Central memory CD8-positive, alpha-beta T cell (primary cell): ENCODE results near the gene MRTFA.

Source experiments
- ATAC-seq: fragments of 150-1000 bp; cut with Tn5 transposase; replicated peaks from 2 replicates; pipeline ENCODE4 v1.10.0; 2022; ENCODE audit warnings: mild to moderate bottlenecking, moderate FRiP score, moderate number of reproducible peaks; ENCODE audit not compliant: poor library complexity, severe bottlenecking; ENCODE audit errors: extremely low read depth
- DNase-seq, 2 donors: peaks; one replicate each; pipeline ENCODE4 v3.0.0; 2021; ENCODE audit warnings: low spot score in 2 of 2
- H3K27ac Mint-ChIP-seq: one replicate; pipeline ENCODE4 v1.8.0; 2022; ENCODE audit warnings: low read depth, mild to moderate bottlenecking, moderate library complexity, mixed read lengths
- H3K27me3 Mint-ChIP-seq: one replicate; pipeline ENCODE4 v1.8.0; 2022; ENCODE audit warnings: mixed read lengths
- H3K36me3 Mint-ChIP-seq: one replicate; pipeline ENCODE4 v1.8.0; 2022; ENCODE audit warnings: mild to moderate bottlenecking, moderate library complexity, mixed read lengths; ENCODE audit not compliant: insufficient read depth
- H3K4me1 Mint-ChIP-seq: one replicate; pipeline ENCODE4 v1.8.0; 2022; ENCODE audit warnings: mixed read lengths
- H3K4me3 Mint-ChIP-seq: one replicate; pipeline ENCODE4 v1.8.0; 2022; ENCODE audit warnings: mild to moderate bottlenecking, moderate library complexity, mixed read lengths
- H3K9me3 Mint-ChIP-seq: one replicate; pipeline ENCODE4 v1.8.0; 2022; ENCODE audit warnings: mixed read lengths

MRTFA gene

DNA sequence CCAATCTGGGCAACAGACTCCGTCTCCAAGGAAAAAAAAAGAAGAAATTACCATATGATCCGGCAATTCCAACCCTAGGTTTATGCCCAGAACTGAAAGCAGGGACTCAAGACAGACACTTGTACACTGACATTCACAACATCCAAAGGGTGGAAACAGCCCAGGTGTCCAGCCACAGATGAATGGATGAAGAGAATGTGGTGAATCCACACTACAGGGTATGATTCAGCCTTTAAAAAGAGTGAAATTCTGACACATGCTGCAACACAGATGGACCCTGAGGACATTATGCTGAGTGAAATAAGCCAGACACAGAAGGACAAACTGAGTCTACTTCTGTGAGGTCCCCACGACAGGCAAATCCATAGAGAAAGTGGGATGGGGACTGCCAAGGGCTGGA, 222.2 kb downstream of the MRTFA start:
- DNase-seq, result no peak
- no peaks in the 10 kb centered on the region for H3K27me3 Mint-ChIP-seq
- peaks cover 29% of the 10 kb centered on the region for H3K36me3 Mint-ChIP-seq
- ATAC-seq, result no peak
- H3K4me1 Mint-ChIP-seq, result peaks cover 36% of the 10 kb centered on the region
- peak overlapping the region; percentile 89 for H3K27ac Mint-ChIP-seq
- no peak overlapping the region for H3K4me3 Mint-ChIP-seq
- H3K9me3 Mint-ChIP-seq, result no peaks in the 10 kb centered on the region

DNA sequence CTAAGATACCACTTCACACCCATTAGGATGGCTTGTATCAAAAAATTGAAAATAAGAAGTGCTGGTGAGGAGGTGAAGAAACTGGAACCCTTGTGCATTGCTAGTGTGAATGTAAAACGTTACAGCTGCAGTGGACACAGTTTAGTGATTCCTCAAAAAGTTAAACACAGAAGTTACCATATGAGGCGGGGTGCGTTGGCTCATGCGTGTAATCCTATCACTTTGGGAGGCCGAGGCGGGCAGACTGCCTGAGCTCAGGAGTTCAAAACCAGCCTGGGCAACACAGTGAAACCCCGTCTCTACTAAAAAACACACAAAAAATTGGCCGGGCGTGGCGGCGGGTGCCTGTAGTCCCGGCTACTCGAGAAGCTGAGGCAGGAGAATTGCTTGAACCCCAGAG, 222.6 kb downstream of the MRTFA start:
- ATAC-seq (no peak), DNase-seq (no peak)
- peaks cover 29% of the 10 kb centered on the region for H3K36me3 Mint-ChIP-seq
- H3K27ac Mint-ChIP-seq, result peak overlapping the region; percentile 89
- no peaks in the 10 kb centered on the region for H3K27me3 Mint-ChIP-seq
- no peaks in the 10 kb centered on the region for H3K9me3 Mint-ChIP-seq
- no peak overlapping the region for H3K4me3 Mint-ChIP-seq
- H3K4me1 Mint-ChIP-seq, result peaks cover 36% of the 10 kb centered on the region

GRCh38 chr22:40412441-40412840, 224.1 kb downstream of the MRTFA start:
- Mint-ChIP-seq H3K36me3 (peaks cover 33% of the 10 kb centered on the region), H3K4me1 (peaks cover 36% of the 10 kb centered on the region), H3K27ac (peak overlapping the region; percentile 1)

DNA sequence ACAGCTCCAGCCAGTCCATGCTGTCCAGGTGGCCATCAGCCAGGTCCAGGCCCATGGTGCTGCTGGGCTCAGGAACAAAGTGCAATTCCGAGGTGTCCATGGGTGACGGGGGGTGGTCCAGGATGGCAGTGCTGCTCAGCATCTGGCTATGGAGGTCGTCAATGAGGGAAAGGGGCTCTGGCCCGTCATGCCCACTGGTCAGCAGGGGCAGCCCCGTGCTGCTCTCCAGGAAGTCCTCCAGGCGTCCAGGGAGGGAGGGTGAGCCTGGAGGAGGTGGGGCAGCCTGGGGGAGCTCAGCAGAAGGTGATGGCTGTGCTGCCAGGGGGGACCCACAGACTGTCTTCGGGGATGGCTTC, 225.0 kb downstream of the MRTFA start:
- peak overlapping the region; percentile 86 for H3K27ac Mint-ChIP-seq
- H3K9me3 Mint-ChIP-seq, result no peaks in the 10 kb centered on the region
- H3K27me3 Mint-ChIP-seq, result no peaks in the 10 kb centered on the region
- peaks cover 35% of the 10 kb centered on the region for H3K36me3 Mint-ChIP-seq
- H3K4me1 Mint-ChIP-seq, result peaks cover 33% of the 10 kb centered on the region
- H3K4me3 Mint-ChIP-seq, result no peak overlapping the region
- DNase-seq (no peak), ATAC-seq (no peak)

More at GRCh38 chr22:40412441-40412840, 224.1 kb downstream of the MRTFA start:
- DNase-seq (no peak), ATAC-seq (no peak)
- H3K4me3 Mint-ChIP-seq, result no peak overlapping the region
- H3K27me3 Mint-ChIP-seq, result no peaks in the 10 kb centered on the region
- no peaks in the 10 kb centered on the region for H3K9me3 Mint-ChIP-seq

- DNase-seq (no peak), ATAC-seq (no peak)
- Mint-ChIP-seq H3K4me3 (no peak overlapping the region), H3K27me3 (no peaks in the 10 kb centered on the region), H3K27ac (peak overlapping the region; percentile 86), H3K9me3 (no peaks in the 10 kb centered on the region), H3K36me3 (peaks cover 33% of the 10 kb centered on the region), H3K4me1 (peaks cover 27% of the 10 kb centered on the region)
Measured at GRCh38 chr22:40410731-40411505, 225.6 kb downstream of the MRTFA start.

DNA sequence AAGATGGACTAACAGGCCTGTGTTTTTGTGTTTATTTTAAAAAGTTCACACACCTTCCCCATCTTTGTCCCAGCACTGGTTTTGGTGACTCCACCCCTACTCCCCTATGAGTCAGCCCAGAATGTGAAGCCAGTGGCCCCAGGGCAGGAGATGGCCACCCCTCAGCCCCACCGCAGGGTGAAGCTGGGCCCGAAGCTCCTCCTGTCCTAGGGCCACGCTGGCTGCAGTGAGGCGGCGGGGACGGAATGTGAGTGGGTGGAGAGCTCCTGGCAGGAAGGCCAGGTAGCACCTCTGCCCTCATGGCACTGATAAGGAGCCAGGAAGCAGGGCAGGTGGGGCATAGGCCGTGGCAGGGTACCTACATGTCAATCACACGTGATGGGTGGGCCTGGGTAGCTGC, 226.2 kb downstream of the MRTFA start:
- Mint-ChIP-seq H3K27ac (no peak overlapping the region), H3K27me3 (no peaks in the 10 kb centered on the region)
- DNase-seq, result no peak

DNA sequence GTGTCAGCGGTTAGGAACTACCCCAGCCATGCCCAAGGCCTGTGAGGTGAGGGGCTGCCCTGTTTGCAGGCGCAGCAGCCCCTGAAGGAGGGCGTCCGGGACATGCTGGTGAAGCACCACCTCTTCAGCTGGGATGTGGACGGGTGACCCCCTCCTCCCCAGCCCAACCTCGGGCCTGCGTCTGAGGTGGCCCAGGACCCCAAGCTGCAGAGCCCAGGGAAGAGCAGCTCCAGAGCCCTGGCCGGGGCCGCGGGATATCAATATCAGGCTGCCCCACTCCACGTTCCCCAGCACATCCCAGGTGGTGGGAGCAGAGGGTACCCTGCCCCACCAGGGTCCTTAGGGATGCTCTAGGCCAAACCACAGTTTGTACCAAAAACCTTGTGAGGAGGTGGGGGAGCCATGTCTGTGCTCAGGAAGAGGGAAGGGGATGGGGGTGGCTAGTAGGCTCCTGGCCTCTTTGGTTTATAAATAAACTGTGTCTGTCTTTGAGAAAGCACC, 226.9 kb downstream of the MRTFA start:
- H3K4me3 Mint-ChIP-seq, result no peak overlapping the region
- no peak for ATAC-seq
- H3K4me1 Mint-ChIP-seq, result peaks cover 15% of the 10 kb centered on the region
- DNase-seq, result no peak
- H3K27me3 Mint-ChIP-seq, result no peaks in the 10 kb centered on the region
- H3K9me3 Mint-ChIP-seq, result no peaks in the 10 kb centered on the region
- H3K36me3 Mint-ChIP-seq, result peaks cover 30% of the 10 kb centered on the region
- no peak overlapping the region for H3K27ac Mint-ChIP-seq

More for the DNA sequence above, 226.2 kb downstream of the MRTFA start:
- H3K4me3 Mint-ChIP-seq, result no peak overlapping the region
- no peak for ATAC-seq
- H3K4me1 Mint-ChIP-seq, result peaks cover 21% of the 10 kb centered on the region
- H3K36me3 Mint-ChIP-seq, result peaks cover 30% of the 10 kb centered on the region
- no peaks in the 10 kb centered on the region for H3K9me3 Mint-ChIP-seq

GRCh38 chr22:40408718-40409612, 227.6 kb downstream of the MRTFA start:
- Mint-ChIP-seq H3K4me3 (no peak overlapping the region), H3K4me1 (peaks cover 15% of the 10 kb centered on the region), H3K27me3 (no peaks in the 10 kb centered on the region), H3K36me3 (peaks cover 30% of the 10 kb centered on the region), H3K9me3 (no peaks in the 10 kb centered on the region), H3K27ac (peak overlapping the region; percentile 35)
- ATAC-seq (no peak), DNase-seq (no peak)

- Mint-ChIP-seq H3K36me3 (peaks cover 33% of the 10 kb centered on the region), H3K27ac (peak overlapping the region; percentile 35), H3K27me3 (no peaks in the 10 kb centered on the region), H3K9me3 (no peaks in the 10 kb centered on the region), H3K4me3 (no peak overlapping the region), H3K4me1 (peaks cover 24% of the 10 kb centered on the region)
- no peak for ATAC-seq
- DNase-seq, result no peak
Measured at GRCh38 chr22:40407831-40408717, 228.4 kb downstream of the MRTFA start.

DNA sequence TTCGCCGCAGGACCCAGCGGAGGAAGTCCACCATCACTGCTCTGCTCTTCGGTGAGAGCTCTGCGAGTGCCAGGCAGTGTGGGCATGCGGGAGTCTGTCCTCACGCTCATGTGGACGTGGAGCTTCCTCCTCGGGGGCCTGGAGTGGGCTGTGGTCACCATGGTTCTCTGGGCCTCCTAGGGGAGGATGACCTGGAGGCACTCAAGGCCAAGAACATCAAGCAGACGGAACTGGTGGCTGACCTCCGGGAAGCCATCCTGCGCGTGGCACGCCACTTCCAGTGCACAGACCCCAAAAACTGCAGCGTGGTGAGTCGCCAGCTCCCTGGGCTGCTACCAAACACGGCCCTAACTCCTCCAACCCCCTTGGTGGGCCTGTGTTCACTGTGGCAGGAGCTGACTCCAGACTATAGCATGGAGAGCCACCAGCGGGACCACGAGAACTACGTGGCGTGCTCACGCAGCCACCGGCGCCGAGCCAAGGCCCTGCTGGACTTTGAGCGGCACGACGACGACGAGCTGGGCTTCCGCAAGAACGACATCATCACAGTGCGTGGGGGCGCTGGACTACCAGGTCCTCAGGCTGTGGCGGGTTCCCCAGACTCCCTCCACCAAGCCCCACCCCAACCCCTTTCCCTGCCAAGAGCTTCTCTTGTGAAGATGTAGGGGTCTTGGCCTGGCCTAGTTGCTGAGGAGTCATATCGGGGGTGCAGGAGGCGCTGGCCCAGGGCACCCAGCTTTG, 229.3 kb downstream of the MRTFA start:
- DNase-seq (no peak), ATAC-seq (no peak)
- Mint-ChIP-seq H3K4me3 (no peak overlapping the region), H3K27me3 (no peaks in the 10 kb centered on the region), H3K9me3 (no peaks in the 10 kb centered on the region), H3K36me3 (peaks cover 32% of the 10 kb centered on the region), H3K4me1 (peaks cover 27% of the 10 kb centered on the region), H3K27ac (no peak overlapping the region)

- Mint-ChIP-seq H3K4me3 (no peak overlapping the region), H3K27me3 (no peaks in the 10 kb centered on the region), H3K36me3 (peaks cover 31% of the 10 kb centered on the region), H3K4me1 (peaks cover 28% of the 10 kb centered on the region), H3K9me3 (no peaks in the 10 kb centered on the region), H3K27ac (no peak overlapping the region)
- DNase-seq (no peak), ATAC-seq (no peak)
Measured at GRCh38 chr22:40406063-40406890, 230.2 kb downstream of the MRTFA start.
